Neuronal stem cell (in vitro differentiated cells): Measurements from ENCODE around the gene ZNF397. TPM values are rescaled to one million over a fixed set of nuclear protein-coding genes. Genes with fewer than 3 reads are reported as not detected.

Source experiments
- DNase-seq: peaks from one replicate; pipeline ENCODE4 v3.0.0-alpha.2; 2013; ENCODE audit warnings: low spot score
- H2AFZ ChIP-seq: one replicate; pipeline ENCODE4 v1.6.1; 2013; ENCODE audit warnings: mild to moderate bottlenecking, low read length, inconsistent platforms
- H2AK5ac ChIP-seq: 2 replicates; pipeline ENCODE4 v1.6.1; 2013; ENCODE audit warnings: low read depth, mild to moderate bottlenecking, inconsistent platforms, low read length, moderate library complexity, mixed read lengths
- H2BK120ac ChIP-seq: 2 replicates; pipeline ENCODE4 v1.6.1; 2013; ENCODE audit warnings: low read depth, mild to moderate bottlenecking, inconsistent platforms, low read length, moderate library complexity, mixed read lengths
- H2BK12ac ChIP-seq: one replicate; pipeline ENCODE4 v1.6.1; 2013; ENCODE audit warnings: low read length, inconsistent platforms
- H2BK15ac ChIP-seq: 2 replicates; pipeline ENCODE4 v1.6.1; 2013; ENCODE audit warnings: mild to moderate bottlenecking, low read length, inconsistent platforms, mixed read lengths
- H2BK5ac ChIP-seq: one replicate; pipeline ENCODE4 v1.6.1; 2013; ENCODE audit warnings: inconsistent platforms, mild to moderate bottlenecking, low read length, moderate library complexity
- H3K14ac ChIP-seq: one replicate; pipeline ENCODE4 v1.6.1; 2013; ENCODE audit warnings: low read length, inconsistent platforms
- H3K18ac ChIP-seq: 2 replicates; pipeline ENCODE4 v1.6.1; 2013; ENCODE audit warnings: low read length, inconsistent platforms
- H3K23ac ChIP-seq: 2 replicates; pipeline ENCODE4 v1.6.1; 2013; ENCODE audit warnings: low read depth, mild to moderate bottlenecking, mixed read lengths, low read length, inconsistent platforms; ENCODE audit not compliant: poor library complexity
- H3K27ac ChIP-seq: replicated peaks from 3 replicates; pipeline ENCODE4 v1.5.1; 2013; ENCODE audit warnings: low read length, inconsistent platforms
- H3K27me3 ChIP-seq, 3 experiments: 2 replicates each; pipeline ENCODE4 v1.6.1; 2013; ENCODE audit warnings: low read length in 3 of 3, mild to moderate bottlenecking in 2 of 3, inconsistent platforms in 1 of 3, low read depth in 1 of 3, mixed read lengths in 1 of 3, moderate library complexity in 1 of 3; ENCODE audit not compliant: control insufficient read depth in 3 of 3, insufficient read depth in 3 of 3
- H3K36me3 ChIP-seq, 2 donors: replicated peaks in 1 of 2; 2 replicates each; pipeline ENCODE4 v1.6.1; 2013; ENCODE audit warnings: low read length in 2 of 2; ENCODE audit not compliant: control insufficient read depth in 2 of 2, insufficient read depth in 2 of 2
- H3K4ac ChIP-seq: 2 replicates; pipeline ENCODE4 v1.6.1; 2013; ENCODE audit warnings: inconsistent platforms, mild to moderate bottlenecking, low read length, moderate library complexity
- H3K4me1 ChIP-seq, 2 donors: 1 replicate in 1 of 2; 2 replicates in 1 of 2; pipeline ENCODE4 v1.6.1; 2013; ENCODE audit warnings: low read length in 2 of 2, low read depth in 1 of 2; ENCODE audit not compliant: control insufficient read depth in 2 of 2, insufficient read depth in 1 of 2
- H3K4me2 ChIP-seq: one replicate; pipeline ENCODE4 v1.6.1; 2013; ENCODE audit warnings: mild to moderate bottlenecking, low read length, inconsistent platforms; ENCODE audit not compliant: insufficient read depth, poor library complexity, severe bottlenecking
- H3K4me3 ChIP-seq, 2 donors: 2 replicates each; pipeline ENCODE4 v1.5.1; 2013; ENCODE audit warnings: low read length in 2 of 2, mild to moderate bottlenecking in 2 of 2, inconsistent platforms in 1 of 2, moderate library complexity in 1 of 2
- H3K79me1 ChIP-seq: one replicate; pipeline ENCODE4 v1.6.1; 2013; ENCODE audit warnings: low read depth, mild to moderate bottlenecking, inconsistent platforms, low read length, moderate library complexity
- H3K9ac ChIP-seq: one replicate; pipeline ENCODE4 v1.6.1; 2013; ENCODE audit warnings: mild to moderate bottlenecking, low read depth, low read length, inconsistent platforms; ENCODE audit not compliant: poor library complexity
- H3K9me3 ChIP-seq, 2 donors: replicated peaks in 1 of 2; 2 replicates each; pipeline versions ENCODE3 to v1.6.1; 2013; ENCODE audit warnings: low read length in 2 of 2, mild to moderate bottlenecking in 2 of 2, inconsistent platforms in 1 of 2, low read depth in 1 of 2, mixed read lengths in 1 of 2, moderate library complexity in 1 of 2; ENCODE audit not compliant: control insufficient read depth in 2 of 2, insufficient read depth in 1 of 2
- H4K8ac ChIP-seq: one replicate; pipeline ENCODE4 v1.6.1; 2013; ENCODE audit warnings: low read depth, mild to moderate bottlenecking, inconsistent platforms, low read length, moderate library complexity
- H4K91ac ChIP-seq: one replicate; pipeline ENCODE4 v1.6.1; 2013; ENCODE audit warnings: low read length, low read depth, mild to moderate bottlenecking, inconsistent platforms; ENCODE audit not compliant: poor library complexity
- WGBS, 2 donors: extraction: QIAGEN DNeasy Blood & Tissue Kit; methylation state at CpG; one replicate each; pipeline ENCODE4 v1.1.7; 2013; ENCODE audit warnings: missing lambda C conversion rate in 2 of 2, mixed read lengths in 1 of 2; ENCODE audit not compliant: insufficient read length in 2 of 2, insufficient replicate concordance in 1 of 2; ENCODE audit errors: extremely low coverage in 2 of 2; 5-methylcytosine and 5-hydroxymethylcytosine counted together
- polyA plus RNA-seq, 2 experiments: library from polyadenylated mRNA; stranded (reverse); fragments of 200-250 nt; gene quantifications; one replicate each; pipeline ENCODE4 v1.2.3, GENCODE V29; 2013

The ZNF397 gene
- 32.9 TPM for polyA plus RNA-seq (2013, experiment 1 of 2)
- polyA plus RNA-seq (2013, experiment 2 of 2), result 33.9 TPM

- no peak within 1 kb of the TSS for H3K4ac ChIP-seq
- no peak within 1 kb of the TSS for H2BK12ac ChIP-seq
- H3K36me3 ChIP-seq, result peaks cover 28 to 40% of the 10 kb centered on the region in 2 donors
- peak within 1 kb of the TSS; percentile 74 for H2AFZ ChIP-seq
- H3K9me3 ChIP-seq, result peaks cover 5 to 39% of the 10 kb centered on the region in 2 donors
- peak within 1 kb of the TSS; percentile 56 for H3K4me2 ChIP-seq
- no peak within 1 kb of the TSS for H4K8ac ChIP-seq
- no peak within 1 kb of the TSS for H2BK15ac ChIP-seq
- WGBS, 2 donors, result no CpG with 5 or more reads among the region's 60 CpGs
- peak within 1 kb of the TSS; percentile 57 to 85 for H3K4me3 ChIP-seq
- peak within 1 kb of the TSS; percentile 98 for H3K18ac ChIP-seq
- peaks cover 0 to 5% of the 10 kb centered on the region in 2 donors for H3K4me1 ChIP-seq
- H3K23ac ChIP-seq, result peak within 1 kb of the TSS; percentile 99
- H3K9ac ChIP-seq, result peak within 1 kb of the TSS; percentile 80
- no peak within 1 kb of the TSS for H2BK120ac ChIP-seq
- DNase-seq, result peak; percentile 94
- H2AK5ac ChIP-seq, result no peak within 1 kb of the TSS
- peaks cover 1% of the 10 kb centered on the region for H3K79me1 ChIP-seq
- H3K14ac ChIP-seq, result no peak within 1 kb of the TSS
- no peaks in the 10 kb centered on the region for H3K27me3 ChIP-seq
- no peak within 1 kb of the TSS for H4K91ac ChIP-seq
- H2BK5ac ChIP-seq, result no peak within 1 kb of the TSS
- H3K27ac ChIP-seq, result peak within 1 kb of the TSS; percentile 96
These were observed at the start of gene ZNF397 for GRCh38 chr18:35240664-35241447. ZNF397 (plus strand) TSS chr18:35241034; CDS start chr18:35242471, 1,437 bp downstream.

- no peak overlapping the region for H2AK5ac ChIP-seq
- no peak overlapping the region for H3K27ac ChIP-seq
- H4K8ac ChIP-seq, result no peak overlapping the region
These were observed 49.2 kb upstream of the ZNF397 start for GRCh38 chr18:35191698-35192025.

GRCh38 chr18:35192415-35192814 is 48.4 kb upstream of the ZNF397 start:
- no peak overlapping the region for H2AK5ac ChIP-seq
- no peaks in the 10 kb centered on the region for H3K27me3 ChIP-seq
- H4K8ac ChIP-seq, result no peak overlapping the region
- no peak overlapping the region for H2AFZ ChIP-seq
- no peak for DNase-seq
- H3K9me3 ChIP-seq, result no peaks in the 10 kb centered on the region
- peaks cover 2 to 6% of the 10 kb centered on the region in 2 donors for H3K4me1 ChIP-seq
- H2BK5ac ChIP-seq, result no peak overlapping the region
- no peak overlapping the region for H3K4me3 ChIP-seq
- no peak overlapping the region for H4K91ac ChIP-seq
- no peak overlapping the region for H3K9ac ChIP-seq
- H3K27ac ChIP-seq, result no peak overlapping the region
- H3K18ac ChIP-seq, result no peak overlapping the region
- H2BK120ac ChIP-seq, result no peak overlapping the region
- no peak overlapping the region for H2BK15ac ChIP-seq
- no peak overlapping the region for H3K14ac ChIP-seq
- no peaks in the 10 kb centered on the region for H3K36me3 ChIP-seq
- no peak overlapping the region for H3K23ac ChIP-seq
- H3K4me2 ChIP-seq, result no peak overlapping the region
- no peaks in the 10 kb centered on the region for H3K79me1 ChIP-seq
- no peak overlapping the region for H2BK12ac ChIP-seq
- no peak overlapping the region for H3K4ac ChIP-seq
- no CpG with 5 or more reads among the region's 4 CpGs for WGBS, 2 donors

More at GRCh38 chr18:35191698-35192025, 49.2 kb upstream of the ZNF397 start:
- Histone ChIP-seq H2AFZ (peak overlapping the region; percentile 36), H3K27me3 (no peaks in the 10 kb centered on the region), H3K79me1 (no peaks in the 10 kb centered on the region), H3K4me2 (no peak overlapping the region), H3K23ac (no peak overlapping the region), H3K36me3 (no peaks in the 10 kb centered on the region), H3K4ac (no peak overlapping the region), H3K9me3 (no peaks in the 10 kb centered on the region), H3K9ac (no peak overlapping the region), H2BK120ac (no peak overlapping the region), H4K91ac (no peak overlapping the region), H2BK5ac (no peak overlapping the region), H2BK12ac (no peak overlapping the region), H3K18ac (no peak overlapping the region), H3K14ac (no peak overlapping the region), H3K4me3 (no peak overlapping the region), H3K4me1 (peaks cover 2 to 6% of the 10 kb centered on the region in 2 donors), H2BK15ac (no peak overlapping the region)
- no CpG with 5 or more reads among the region's 5 CpGs for WGBS, 2 donors
- no peak for DNase-seq

GRCh38 chr18:35193316-35193715 is 47.5 kb upstream of the ZNF397 start:
- Histone ChIP-seq H2BK5ac (no peak overlapping the region), H3K27ac (no peak overlapping the region), H2AK5ac (no peak overlapping the region), H2BK15ac (no peak overlapping the region), H3K36me3 (no peaks in the 10 kb centered on the region), H3K14ac (no peak overlapping the region), H2AFZ (peak overlapping the region; percentile 13), H3K4ac (no peak overlapping the region), H3K9ac (no peak overlapping the region), H3K79me1 (no peaks in the 10 kb centered on the region), H3K4me3 (no peak overlapping the region), H4K91ac (no peak overlapping the region), H3K4me1 (peaks cover 2 to 6% of the 10 kb centered on the region in 2 donors), H3K23ac (no peak overlapping the region), H3K18ac (no peak overlapping the region), H3K27me3 (no peaks in the 10 kb centered on the region), H3K4me2 (no peak overlapping the region), H4K8ac (no peak overlapping the region), H2BK12ac (no peak overlapping the region), H3K9me3 (no peaks in the 10 kb centered on the region), H2BK120ac (no peak overlapping the region)
- no peak for DNase-seq
- WGBS, 2 donors, result no CpG with 5 or more reads among the region's 1 CpG
